Skeletal muscle cell (primary cell): ENCODE data around the gene PYROXD2.
A peak's percentile ranks its signal among the peaks of the same experiment; 100 is the strongest.
"Not testable (repeated sequence)": the region's sequence is repeated elsewhere in the genome, so short reads cannot be mapped to it uniquely, and the experiment has no call there.

Source experiments
- DNase-seq: peaks from one replicate; pipeline ENCODE4 v3.0.0-alpha.2; 2010; ENCODE audit warnings: low read depth
- H3K4me3 ChIP-seq: 2 replicates; pipeline ENCODE4 v1.5.1; 2011; ENCODE audit warnings: low read depth, mild to moderate bottlenecking, control low read depth, low read length, moderate library complexity

The PYROXD2 gene

GRCh38 chr10:98344589-98345038 lies 70.4 kb downstream of the PYROXD2 start:
- H3K4me3 ChIP-seq: no peak overlapping the region
- DNase-seq: peak; percentile 90

GRCh38 chr10:98341701-98342100 lies 73.3 kb downstream of the PYROXD2 start:
- not testable (repeated sequence) for H3K4me3 ChIP-seq, DNase-seq

- DNase-seq: no peak
Observed at GRCh38 chr10:98340940-98341310, 74.1 kb downstream of the PYROXD2 start.

DNA sequence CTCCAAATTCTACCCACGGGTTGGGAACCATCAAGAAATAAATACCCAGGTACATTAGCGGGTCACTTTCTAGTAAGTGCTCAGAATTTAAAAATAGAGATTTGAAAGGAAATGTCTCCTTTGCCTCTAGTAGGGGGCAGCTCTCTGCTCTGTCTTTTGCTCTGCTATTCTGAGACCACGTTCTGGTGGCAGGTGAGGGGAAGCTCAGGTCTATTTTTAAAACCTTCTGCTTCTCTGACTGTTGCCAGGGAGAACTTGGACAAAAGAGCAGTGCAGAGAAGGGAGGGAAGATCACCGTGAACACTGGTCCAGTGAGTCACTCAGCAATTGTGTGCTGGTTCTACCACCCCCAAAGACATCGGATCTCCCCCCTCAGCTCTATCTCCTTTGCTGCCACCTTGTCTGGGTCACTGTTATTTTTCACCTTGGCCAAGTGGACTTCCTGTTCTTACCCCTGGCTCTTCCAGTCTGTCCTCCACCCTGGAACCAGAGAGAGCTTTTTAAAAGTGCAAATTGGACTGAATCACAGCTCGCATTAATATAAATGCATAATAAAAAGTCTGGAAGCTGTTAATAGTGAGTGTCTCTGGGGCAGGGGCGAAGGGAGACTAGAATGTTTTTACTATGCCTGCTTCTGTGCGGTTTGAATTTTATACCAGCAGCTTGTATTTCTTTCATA lies 74.6 kb downstream of the PYROXD2 start:
- DNase-seq: no peak

More at GRCh38 chr10:98340940-98341310, 74.1 kb downstream of the PYROXD2 start:
- H3K4me3 ChIP-seq: no peak overlapping the region

DNA sequence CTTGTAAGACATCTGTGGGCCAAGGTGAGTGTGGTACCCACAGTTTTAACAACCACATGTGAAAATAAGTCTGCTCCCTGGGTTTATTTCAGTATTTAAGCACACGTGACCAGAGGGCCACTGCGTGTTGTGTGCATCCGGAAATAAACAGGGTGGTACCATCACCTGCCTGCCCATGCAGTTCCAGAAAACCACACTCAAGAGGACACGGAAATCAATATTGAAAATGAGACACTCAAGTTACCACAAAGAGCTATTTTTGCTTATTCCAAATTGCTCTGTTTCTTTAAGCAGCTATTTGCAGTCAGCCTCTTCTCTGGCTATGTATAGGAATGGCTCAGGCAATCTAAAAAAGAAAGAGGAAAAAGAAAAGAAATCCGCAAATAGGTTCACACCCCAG lies 75.2 kb downstream of the PYROXD2 start:
- H3K4me3 ChIP-seq: no peak overlapping the region
- DNase-seq: no peak

More for the DNA sequence above, 74.6 kb downstream of the PYROXD2 start:
- no peak overlapping the region for H3K4me3 ChIP-seq

DNA sequence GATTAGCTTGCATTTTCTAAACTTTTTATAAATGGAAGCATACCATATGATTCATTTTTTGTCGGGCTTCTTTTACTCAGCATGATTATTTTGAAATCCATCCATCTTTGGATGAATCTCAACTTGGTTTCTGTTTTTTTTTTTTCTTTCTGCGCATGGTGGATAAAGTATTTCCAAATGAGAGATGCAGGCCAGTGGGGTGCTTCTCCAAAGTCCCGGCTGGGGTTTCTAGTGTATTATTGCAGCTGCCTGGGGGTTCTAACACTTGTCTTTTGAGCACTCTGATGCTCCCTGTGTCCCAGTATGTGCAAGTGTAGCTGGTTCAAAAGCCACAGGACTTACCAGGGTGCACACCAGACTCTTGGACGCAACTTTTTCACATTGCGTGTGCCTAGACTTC lies 76.1 kb downstream of the PYROXD2 start:
- no peak for DNase-seq
- no peak overlapping the region for H3K4me3 ChIP-seq

- DNase-seq: peak; percentile 52
- H3K4me3 ChIP-seq: no peak overlapping the region
Observed at GRCh38 chr10:98338318-98338717, 76.7 kb downstream of the PYROXD2 start.

- H3K4me3 ChIP-seq: no peak overlapping the region
- no peak for DNase-seq
Observed at GRCh38 chr10:98337484-98337883, 77.5 kb downstream of the PYROXD2 start.
